NCI-H1092 (cell line): Measurements from ENCODE around the gene PRTG.
"Not testable (repeated sequence)": the region's sequence is repeated elsewhere in the genome, so short reads cannot be mapped to it uniquely, and the experiment has no call there.

Source experiments
- DNase-seq: peaks from one replicate; lab custom pipeline; 2025; lab: John Stamatoyannopoulos, UW

The PRTG gene

GRCh38 chr15:55742927-55743728 is at the start of gene PRTG:
Gene PRTG (minus strand): TSS chr15:55743152. CDS start chr15:55742931, 221 bp downstream.
- no peak for DNase-seq

GRCh38 chr15:55791551-55792400 is 48.8 kb upstream of the PRTG start:
- peak; percentile 21 for DNase-seq

- no peak for DNase-seq
Measured at GRCh38 chr15:55789066-55789660, 46.2 kb upstream of the PRTG start.

GRCh38 chr15:55786341-55786740 is 43.4 kb upstream of the PRTG start:
- DNase-seq, result no peak

- DNase-seq, result not testable (repeated sequence)
Measured at GRCh38 chr15:55785593-55785992, 42.6 kb upstream of the PRTG start.

- no peak for DNase-seq
Measured at GRCh38 chr15:55784286-55784685, 41.3 kb upstream of the PRTG start.

GRCh38 chr15:55782901-55783300 is 39.9 kb upstream of the PRTG start:
- DNase-seq, result no peak

- no peak for DNase-seq
Measured at GRCh38 chr15:55780292-55780691, 37.3 kb upstream of the PRTG start.

GRCh38 chr15:55778932-55779331 is 36.0 kb upstream of the PRTG start:
- DNase-seq, result no peak

GRCh38 chr15:55775316-55775715 is 32.4 kb upstream of the PRTG start:
- no peak for DNase-seq

- peak; percentile 8 for DNase-seq
Measured at GRCh38 chr15:55774113-55774970, 31.4 kb upstream of the PRTG start.

- DNase-seq, result no peak
Measured at GRCh38 chr15:55770806-55771205, 27.9 kb upstream of the PRTG start.

GRCh38 chr15:55770261-55770660 is 27.3 kb upstream of the PRTG start:
- no peak for DNase-seq

GRCh38 chr15:55768670-55769185 is 25.8 kb upstream of the PRTG start:
- no peak for DNase-seq

GRCh38 chr15:55766676-55767075 is 23.7 kb upstream of the PRTG start:
- DNase-seq, result no peak

GRCh38 chr15:55764398-55764797 is 21.4 kb upstream of the PRTG start:
- no peak for DNase-seq

GRCh38 chr15:55758580-55758986 is 15.6 kb upstream of the PRTG start:
- no peak for DNase-seq

- not testable (repeated sequence) for DNase-seq
Measured at GRCh38 chr15:55753433-55753832, 10.5 kb upstream of the PRTG start.

GRCh38 chr15:55750706-55751105 is 7.8 kb upstream of the PRTG start:
- DNase-seq, result no peak

GRCh38 chr15:55743729-55744655 is 1.0 kb upstream of the PRTG start:
- no peak for DNase-seq
